GM10266 (cell line): ENCODE results near the gene DECR2.
"Not testable (repeated sequence)": the region's sequence is repeated elsewhere in the genome, so short reads cannot be mapped to it uniquely, and the experiment has no call there.

ENCODE experiments used
- DNase-seq: peaks from one replicate; pipeline ENCODE4 v3.0.0; 2012; ENCODE audit errors: extremely low spot score
- TF ChIP-seq, protein P1 (sequence below): IDR thresholded peaks from 2 replicates; pipeline ENCODE4 v1.5.1; 2012; ENCODE audit warnings: mild to moderate bottlenecking, low read depth; ENCODE audit not compliant: control insufficient read depth, insufficient read depth; ENCODE audit errors: missing control alignments

Gene DECR2

GRCh38 chr16:377419-377951 lies 24.2 kb upstream of the DECR2 start:
- DNase-seq: no peak
- TF ChIP-seq, protein P1, sequence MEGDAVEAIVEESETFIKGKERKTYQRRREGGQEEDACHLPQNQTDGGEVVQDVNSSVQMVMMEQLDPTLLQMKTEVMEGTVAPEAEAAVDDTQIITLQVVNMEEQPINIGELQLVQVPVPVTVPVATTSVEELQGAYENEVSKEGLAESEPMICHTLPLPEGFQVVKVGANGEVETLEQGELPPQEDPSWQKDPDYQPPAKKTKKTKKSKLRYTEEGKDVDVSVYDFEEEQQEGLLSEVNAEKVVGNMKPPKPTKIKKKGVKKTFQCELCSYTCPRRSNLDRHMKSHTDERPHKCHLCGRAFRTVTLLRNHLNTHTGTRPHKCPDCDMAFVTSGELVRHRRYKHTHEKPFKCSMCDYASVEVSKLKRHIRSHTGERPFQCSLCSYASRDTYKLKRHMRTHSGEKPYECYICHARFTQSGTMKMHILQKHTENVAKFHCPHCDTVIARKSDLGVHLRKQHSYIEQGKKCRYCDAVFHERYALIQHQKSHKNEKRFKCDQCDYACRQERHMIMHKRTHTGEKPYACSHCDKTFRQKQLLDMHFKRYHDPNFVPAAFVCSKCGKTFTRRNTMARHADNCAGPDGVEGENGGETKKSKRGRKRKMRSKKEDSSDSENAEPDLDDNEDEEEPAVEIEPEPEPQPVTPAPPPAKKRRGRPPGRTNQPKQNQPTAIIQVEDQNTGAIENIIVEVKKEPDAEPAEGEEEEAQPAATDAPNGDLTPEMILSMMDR: no peak

- DNase-seq: not testable (repeated sequence)
These were observed 23.4 kb upstream of the DECR2 start for GRCh38 chr16:378113-378820.

- TF ChIP-seq, protein P1: no peak
These were observed 22.9 kb upstream of the DECR2 start for GRCh38 chr16:378821-379182.

DNA sequence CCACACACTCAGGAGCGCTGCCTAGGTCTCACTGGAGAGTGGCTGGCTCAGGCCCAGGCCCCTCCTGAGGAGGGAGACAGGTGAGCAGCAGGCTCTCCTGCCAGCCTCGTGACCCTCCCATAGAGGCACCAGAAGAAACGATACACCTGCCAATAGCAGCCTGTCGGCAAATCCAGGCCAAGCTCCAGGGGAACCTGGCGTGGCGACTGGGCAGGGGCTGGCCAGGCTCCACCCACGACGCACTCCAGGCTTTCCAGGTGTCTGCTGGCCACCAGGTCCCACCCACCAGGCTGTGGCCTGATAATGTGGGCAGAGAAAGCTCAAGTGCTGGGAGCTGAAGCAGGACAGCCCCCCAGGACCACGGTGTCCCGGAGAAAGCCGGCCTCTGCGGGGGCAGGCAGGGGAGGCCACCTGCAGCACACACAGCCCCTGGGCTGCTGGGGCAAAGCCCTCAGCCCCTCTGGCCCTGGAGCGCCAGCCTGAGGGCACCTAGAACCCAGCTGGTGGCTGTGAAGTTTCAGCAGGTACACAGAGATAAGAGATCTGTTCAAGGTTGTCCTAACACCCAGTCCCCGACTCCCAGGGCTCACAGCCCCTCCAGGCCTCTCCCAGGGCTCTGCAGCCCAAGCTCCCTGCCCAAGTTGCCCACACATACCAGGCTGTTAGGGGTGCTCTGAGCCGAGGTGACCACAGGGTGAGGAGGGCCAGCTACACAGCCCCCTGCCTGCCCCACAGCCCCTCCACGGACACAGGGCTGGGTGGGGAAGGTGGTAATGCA lies 22.3 kb upstream of the DECR2 start:
- TF ChIP-seq, protein P1: no peak
- DNase-seq: no peak

More at GRCh38 chr16:378821-379182, 22.9 kb upstream of the DECR2 start:
- DNase-seq: no peak

DNA sequence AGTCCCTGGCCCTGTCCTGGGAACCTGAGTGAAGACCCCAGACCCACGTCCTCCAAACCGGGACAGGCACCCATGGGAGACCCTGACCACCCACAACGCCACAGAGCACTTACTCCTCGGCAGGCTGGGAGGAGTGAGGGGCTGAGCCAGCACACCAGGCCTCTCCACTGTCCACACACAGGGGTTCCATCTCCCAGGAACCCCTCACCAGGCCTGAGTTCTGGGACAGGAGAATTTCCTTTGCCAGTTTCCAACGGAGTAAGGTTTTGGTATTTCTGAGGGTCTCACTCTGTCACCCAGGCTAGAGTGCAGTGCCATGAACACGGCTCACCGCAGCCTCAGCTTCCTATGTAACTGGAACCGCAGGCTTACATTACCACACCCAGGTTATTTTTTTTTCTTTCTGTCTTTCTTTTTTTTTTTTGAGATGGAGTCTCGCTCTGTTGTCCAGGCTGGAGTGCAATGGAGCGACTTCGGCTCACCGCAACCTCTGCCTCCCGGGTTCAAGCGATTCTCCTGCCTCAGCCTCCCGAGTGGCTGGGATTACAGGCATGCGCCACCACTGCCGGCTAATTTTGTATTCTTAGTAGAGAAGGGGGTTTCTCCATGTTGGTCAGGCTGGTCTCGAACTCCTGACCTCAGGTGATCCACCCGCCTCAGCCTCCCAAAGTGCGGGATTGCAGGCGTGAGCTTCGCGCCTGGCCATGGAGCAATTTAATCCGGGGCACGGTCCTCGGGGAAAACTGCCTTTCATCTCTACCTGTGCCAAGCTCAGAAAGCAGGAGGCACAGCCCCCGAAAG lies 21.5 kb upstream of the DECR2 start:
- no peak for DNase-seq
- TF ChIP-seq, protein P1: no peak

DNA sequence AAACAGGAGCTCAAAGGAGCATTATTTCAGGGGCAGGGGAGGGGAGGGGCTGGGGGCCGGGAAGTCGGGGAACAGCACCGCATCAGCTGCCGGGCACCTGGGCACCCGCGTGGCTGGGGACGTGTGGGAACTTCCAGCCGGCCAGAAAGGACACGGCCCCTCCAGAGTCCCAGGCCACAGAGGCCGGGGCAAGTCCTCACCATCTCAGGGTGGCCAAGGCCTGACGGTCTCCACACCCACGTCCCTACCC lies 21.0 kb upstream of the DECR2 start:
- DNase-seq: no peak
- TF ChIP-seq, protein P1: no peak

DNA sequence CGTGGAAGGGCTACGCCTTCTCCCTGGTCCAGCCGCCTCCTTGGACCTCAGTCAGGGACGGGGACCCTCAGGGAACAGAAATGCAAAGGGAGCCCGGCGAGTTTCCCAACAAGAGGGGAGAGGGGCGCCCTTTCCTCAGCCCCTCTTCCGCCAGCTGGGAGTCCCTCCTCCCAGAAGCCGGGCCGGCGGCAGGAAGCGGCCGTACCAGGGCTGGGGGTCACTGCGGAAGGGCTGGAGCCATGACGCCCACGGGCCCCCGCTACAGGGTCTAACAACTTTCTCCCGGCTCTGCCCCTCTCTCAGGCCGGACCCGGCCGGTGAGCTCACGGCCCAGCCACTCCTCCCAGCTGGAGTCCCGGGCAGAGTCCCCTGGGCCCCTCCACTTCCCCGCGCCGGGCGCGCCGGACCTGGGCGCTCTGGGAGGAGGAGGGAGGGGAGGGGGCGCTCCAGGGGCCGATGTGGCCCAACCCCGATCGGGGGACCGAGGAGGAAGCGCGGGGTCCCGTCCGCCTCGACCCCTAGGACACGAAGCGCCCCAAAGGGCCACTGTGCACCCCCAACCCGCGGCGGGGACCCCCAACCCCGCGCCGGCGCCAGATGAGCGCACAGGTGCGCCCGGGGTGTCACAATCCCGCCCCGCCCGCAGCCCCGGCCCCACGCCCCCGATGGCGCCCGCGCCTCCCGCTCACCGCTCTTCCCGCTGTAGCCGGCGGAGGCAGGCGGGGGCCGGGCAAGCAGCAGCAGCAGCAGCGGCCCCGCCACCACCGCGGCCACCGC lies 20.5 kb upstream of the DECR2 start:
- TF ChIP-seq, protein P1: no peak
- DNase-seq: no peak
